ENCODE data around the gene PRDM11.

- TF ChIP-seq MAX (CRISPR knock-in tag; IDR thresholded peaks at IDR 0.05) (no peak), CTCF (IDR thresholded peaks at IDR 0.05) (no peak), FOXK1 (CRISPR knock-in tag; IDR thresholded peaks at IDR 0.05) (no peak), ATF2 (CRISPR knock-in tag; IDR thresholded peaks at IDR 0.05; ENCODE audit: borderline replicate concordance, low read depth) (no peak), ZNF416 (CRISPR knock-in tag; IDR thresholded peaks at IDR 0.05) (no peak), ZNF232 (CRISPR knock-in tag; IDR thresholded peaks at IDR 0.05) (no peak), GRHL2 (CRISPR knock-in tag; IDR thresholded peaks at IDR 0.05; ENCODE audit: insufficient replicate concordance, severe bottlenecking) (no peak), ATF3 (CRISPR knock-in tag; conservative IDR thresholded peaks at IDR 0.05) (no peak), SMAD4 (CRISPR knock-in tag; IDR thresholded peaks at IDR 0.05) (no peak), SMAD3 (CRISPR knock-in tag; IDR thresholded peaks at IDR 0.05; ENCODE audit: borderline replicate concordance) (no peak), NR3C1 (CRISPR knock-in tag; conservative IDR thresholded peaks at IDR 0.05; ENCODE audit: low read depth) (no peak), NFYB (CRISPR knock-in tag; conservative IDR thresholded peaks at IDR 0.05; ENCODE audit: low read depth) (no peak), MYBL2 (CRISPR knock-in tag; IDR thresholded peaks at IDR 0.05) (no peak)
- TF ChIP-seq, protein P1, sequence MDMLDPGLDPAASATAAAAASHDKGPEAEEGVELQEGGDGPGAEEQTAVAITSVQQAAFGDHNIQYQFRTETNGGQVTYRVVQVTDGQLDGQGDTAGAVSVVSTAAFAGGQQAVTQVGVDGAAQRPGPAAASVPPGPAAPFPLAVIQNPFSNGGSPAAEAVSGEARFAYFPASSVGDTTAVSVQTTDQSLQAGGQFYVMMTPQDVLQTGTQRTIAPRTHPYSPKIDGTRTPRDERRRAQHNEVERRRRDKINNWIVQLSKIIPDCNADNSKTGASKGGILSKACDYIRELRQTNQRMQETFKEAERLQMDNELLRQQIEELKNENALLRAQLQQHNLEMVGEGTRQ (CRISPR knock-in tag; IDR thresholded peaks at IDR 0.05), result no peak
Observed at GRCh38 chr11:45188127-45188526, 41.7 kb downstream of the PRDM11 start.
